ENCODE measurements around the gene FIP1L1.

DNA sequence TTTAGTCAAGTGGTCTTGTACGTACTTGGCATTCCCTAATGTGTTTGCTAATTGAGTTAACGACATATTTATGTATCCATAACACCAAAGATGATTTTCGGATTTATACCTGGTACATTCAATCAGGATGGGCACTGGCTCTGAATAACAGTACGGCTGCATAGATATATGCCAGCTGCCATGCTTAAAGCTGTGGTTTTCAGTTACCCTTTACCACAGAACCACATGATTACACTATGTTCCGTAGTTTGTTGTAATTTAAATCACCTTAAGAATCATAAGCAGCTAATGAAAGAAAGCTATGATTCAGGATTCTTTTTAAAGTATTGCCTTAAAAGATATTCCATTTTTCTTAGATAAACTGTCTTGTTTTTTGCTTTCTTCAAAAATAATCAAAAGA is 53.6 kb downstream of the FIP1L1 start:
- TF ChIP-seq, protein P1, sequence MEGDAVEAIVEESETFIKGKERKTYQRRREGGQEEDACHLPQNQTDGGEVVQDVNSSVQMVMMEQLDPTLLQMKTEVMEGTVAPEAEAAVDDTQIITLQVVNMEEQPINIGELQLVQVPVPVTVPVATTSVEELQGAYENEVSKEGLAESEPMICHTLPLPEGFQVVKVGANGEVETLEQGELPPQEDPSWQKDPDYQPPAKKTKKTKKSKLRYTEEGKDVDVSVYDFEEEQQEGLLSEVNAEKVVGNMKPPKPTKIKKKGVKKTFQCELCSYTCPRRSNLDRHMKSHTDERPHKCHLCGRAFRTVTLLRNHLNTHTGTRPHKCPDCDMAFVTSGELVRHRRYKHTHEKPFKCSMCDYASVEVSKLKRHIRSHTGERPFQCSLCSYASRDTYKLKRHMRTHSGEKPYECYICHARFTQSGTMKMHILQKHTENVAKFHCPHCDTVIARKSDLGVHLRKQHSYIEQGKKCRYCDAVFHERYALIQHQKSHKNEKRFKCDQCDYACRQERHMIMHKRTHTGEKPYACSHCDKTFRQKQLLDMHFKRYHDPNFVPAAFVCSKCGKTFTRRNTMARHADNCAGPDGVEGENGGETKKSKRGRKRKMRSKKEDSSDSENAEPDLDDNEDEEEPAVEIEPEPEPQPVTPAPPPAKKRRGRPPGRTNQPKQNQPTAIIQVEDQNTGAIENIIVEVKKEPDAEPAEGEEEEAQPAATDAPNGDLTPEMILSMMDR (IDR thresholded peaks at IDR 0.05), result no peak
- no peak for TF ChIP-seq EZH2 (IDR thresholded peaks at IDR 0.05; ENCODE audit: borderline replicate concordance, insufficient read depth, low read depth, low read length, poor library complexity, severe bottlenecking)

All from B cell (primary cell).